Mucosa of descending colon (tissue), 3 donors: ENCODE measurements around the gene TMEM107. TPM values are rescaled to one million over a fixed set of nuclear protein-coding genes. Genes with fewer than 3 reads are reported as not detected.

Source experiments
- ATAC-seq: fragments of 200-7000 bp; cut with Tn5 transposase; one replicate; pipeline ENCODE4 v1.9.1; 2020; ENCODE audit warnings: mild to moderate bottlenecking, moderate library complexity
- DNase-seq, 3 donors: peaks; one replicate each; pipeline ENCODE4 v3.0.0-alpha.2; 2020
- H3K36me3 ChIP-seq: fragments of 200-600 bp; one replicate; pipeline ENCODE4 v1.8.0; 2021; ENCODE audit warnings: low read depth, mild to moderate bottlenecking
- H3K4me1 ChIP-seq: fragments of 200-600 bp; one replicate; pipeline ENCODE4 v1.8.0; 2021; ENCODE audit warnings: low read depth, mild to moderate bottlenecking
- H3K4me3 ChIP-seq: fragments of 200-600 bp; one replicate; pipeline ENCODE4 v1.8.0; 2021; ENCODE audit warnings: mild to moderate bottlenecking
- H3K9me3 ChIP-seq: fragments of 200-600 bp; one replicate; pipeline ENCODE4 v1.8.0; 2021; ENCODE audit warnings: mild to moderate bottlenecking
- CTCF ChIP-seq: fragments of 200-600 bp; IDR thresholded peaks from one replicate; pipeline ENCODE4 v1.8.0; 2022; ENCODE audit warnings: antibody characterized with exemption, mild to moderate bottlenecking
- intact Hi-C, 2 donors: fragments of 100-400 bp; cut with DNase I in 1 of 2; cut with micrococcal nuclease in 1 of 2; formaldehyde crosslinking; loops; one replicate each; pipeline versions ENCODE4 v1.11.0 to v1.11.1; 2022; cut with DNase I, micrococcal nuclease
- total RNA-seq, 3 donors: library from RNA; stranded (reverse); fragmentation: NEBNext Ultra II Directional in 2 of 3; extraction: Animal tissue kit (Norgen Biotek cat#: 25700) in 2 of 3; gene quantifications; one replicate each; pipeline versions ENCODE4 v1.2.1 to v1.2.4, GENCODE V29; 2021 to 2023
- donor health status: DM: no; HTN: no; CAD: no; lungs with moderate emphysema.
- donor health status: DM: no; HTN: no; CAD: no.
- donor health status: DM: no; HTN: yes; CAD: no.

Gene TMEM107
- total RNA-seq, 3 donors from 2014 or later, result 8.0 to 19.1 (median 9.6) TPM

DNA sequence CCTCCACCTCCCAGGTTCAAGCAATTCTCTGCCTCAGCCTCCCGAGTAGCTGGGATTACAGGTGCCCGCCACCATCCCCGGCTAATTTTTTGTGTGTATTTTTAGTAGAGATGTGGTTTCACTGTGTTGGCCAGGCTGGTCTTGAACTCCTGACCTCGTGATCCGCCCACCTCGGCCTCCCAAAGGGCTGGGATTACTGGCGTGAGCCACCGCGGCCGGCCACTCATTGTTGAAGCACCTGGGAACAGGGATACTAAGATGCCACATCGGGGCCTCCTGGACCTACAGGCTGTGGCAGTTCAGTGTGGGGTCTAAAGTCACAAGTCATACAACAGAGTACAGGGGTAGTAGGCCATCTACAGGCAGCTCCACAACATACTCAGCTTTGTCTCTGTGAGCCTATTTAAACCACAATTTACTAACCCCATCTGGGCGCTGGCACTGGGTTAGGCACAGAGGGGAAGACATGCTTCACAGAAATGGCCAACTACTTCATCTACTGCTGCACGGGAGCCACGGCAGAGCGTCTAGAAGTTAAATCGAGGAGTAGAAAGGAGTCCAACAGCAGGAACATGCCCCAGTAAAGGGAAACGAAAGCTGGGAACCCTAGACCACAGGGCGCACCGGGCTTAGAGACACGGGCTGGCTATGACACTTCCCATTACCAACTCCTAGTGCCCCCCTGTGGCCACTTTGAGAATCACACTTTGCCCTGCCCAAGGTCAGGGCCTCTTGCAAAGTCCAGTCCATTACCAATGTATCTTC lies 17.7 kb downstream of the TMEM107 start:
- ATAC-seq, result peak; percentile 39
- Histone ChIP-seq H3K36me3 (peaks cover 6% of the 10 kb centered on the region), H3K9me3 (no peaks in the 10 kb centered on the region), H3K4me1 (peaks cover 63% of the 10 kb centered on the region), H3K4me3 (no peak overlapping the region)
- intact Hi-C loops, result no loop called here
- TF ChIP-seq CTCF, result peak; percentile 91
- DNase-seq, result peak; percentile 92 to 98 (median 96)

- TF ChIP-seq CTCF, result no peak
- H3K4me1 ChIP-seq, result peaks cover 66% of the 10 kb centered on the region
- no peaks in the 10 kb centered on the region for H3K9me3 ChIP-seq
- H3K4me3 ChIP-seq, result peak overlapping the region; percentile 41
- DNase-seq (peak; percentile 100), ATAC-seq (peak; percentile 73)
- intact Hi-C loops, result no loop called here
- peaks cover 6% of the 10 kb centered on the region for H3K36me3 ChIP-seq
Measured at GRCh38 chr17:8156246-8156992, 19.8 kb downstream of the TMEM107 start.

- no peak for TF ChIP-seq CTCF
- intact Hi-C loops, result no loop called here
- ATAC-seq (no peak), DNase-seq (peak in 2 of 3 donors; percentile 65 to 75)
- peak overlapping the region; percentile 41 for H3K4me3 ChIP-seq
- peaks cover 62% of the 10 kb centered on the region for H3K4me1 ChIP-seq
- H3K36me3 ChIP-seq, result peaks cover 6% of the 10 kb centered on the region
- no peaks in the 10 kb centered on the region for H3K9me3 ChIP-seq
Measured at GRCh38 chr17:8155996-8156245, 20.3 kb downstream of the TMEM107 start.

GRCh38 chr17:8155231-8155995 lies 20.8 kb downstream of the TMEM107 start:
- Histone ChIP-seq H3K4me3 (peak overlapping the region; percentile 41), H3K36me3 (peaks cover 6% of the 10 kb centered on the region), H3K4me1 (peaks cover 62% of the 10 kb centered on the region), H3K9me3 (no peaks in the 10 kb centered on the region)
- intact Hi-C loops, result no loop called here
- peak in 2 of 3 donors; percentile 45 to 46 for DNase-seq
- ATAC-seq, result no peak
- TF ChIP-seq CTCF, result no peak

- H3K4me1 ChIP-seq, result peaks cover 60% of the 10 kb centered on the region
- peaks cover 6% of the 10 kb centered on the region for H3K36me3 ChIP-seq
- ATAC-seq (no peak), DNase-seq (no peak)
- H3K4me3 ChIP-seq, result no peak overlapping the region
- intact Hi-C loops, result no loop called here
- H3K9me3 ChIP-seq, result no peaks in the 10 kb centered on the region
- TF ChIP-seq CTCF, result no peak
Measured at GRCh38 chr17:8154608-8155155, 21.5 kb downstream of the TMEM107 start.
